Hepatocyte (in vitro differentiated cells): ENCODE measurements around the gene LAMA4. TPM values are rescaled to one million over a fixed set of nuclear protein-coding genes. Genes with fewer than 3 reads are reported as not detected.
"Not testable (repeated sequence)": the region's sequence is repeated elsewhere in the genome, so short reads cannot be mapped to it uniquely, and the experiment has no call there.

Source experiments
- DNase-seq: peaks from one replicate; pipeline ENCODE4 v3.0.0-alpha.2; 2016; ENCODE audit warnings: low spot score
- H2AFZ ChIP-seq: fragments of 200-600 bp; sonication (generic); 2 replicates; pipeline ENCODE4 v1.6.0; 2016; ENCODE audit warnings: antibody characterized with exemption, mild to moderate bottlenecking
- H3K27ac ChIP-seq: fragments of 200-600 bp; sonication (generic); 2 replicates; pipeline ENCODE4 v1.5.1; 2016; ENCODE audit warnings: mild to moderate bottlenecking
- H3K27me3 ChIP-seq: fragments of 200-600 bp; sonication (generic); 2 replicates; pipeline ENCODE4 v1.6.1; 2016
- H3K36me3 ChIP-seq: fragments of 200-600 bp; sonication (generic); replicated peaks from 2 replicates; pipeline ENCODE4 v1.5.1; 2016; ENCODE audit warnings: low read depth; ENCODE audit not compliant: insufficient read depth
- H3K4me1 ChIP-seq: fragments of 200-600 bp; sonication (generic); 2 replicates; pipeline ENCODE4 v1.5.1; 2016; ENCODE audit warnings: mild to moderate bottlenecking, moderate library complexity; ENCODE audit not compliant: insufficient read depth
- H3K4me2 ChIP-seq: fragments of 200-600 bp; sonication (generic); 2 replicates; pipeline ENCODE4 v1.6.0; 2016
- H3K4me3 ChIP-seq: fragments of 200-600 bp; sonication (generic); 2 replicates; pipeline ENCODE4 v1.5.1; 2016; ENCODE audit warnings: mild to moderate bottlenecking
- H3K79me2 ChIP-seq: fragments of 200-600 bp; sonication (generic); 2 replicates; pipeline ENCODE4 v1.6.0; 2017; ENCODE audit warnings: mild to moderate bottlenecking
- H3K9me2 ChIP-seq: fragments of 200-600 bp; sonication (generic); replicated peaks from 2 replicates; pipeline ENCODE4 v1.6.0; 2017; ENCODE audit warnings: mild to moderate bottlenecking; ENCODE audit not compliant: insufficient read depth
- H3K9me3 ChIP-seq: fragments of 200-600 bp; sonication (generic); 2 replicates; pipeline ENCODE4 v1.5.1; 2016; ENCODE audit warnings: low read depth, mild to moderate bottlenecking
- H4K20me1 ChIP-seq: fragments of 200-600 bp; sonication (generic); 2 replicates; pipeline ENCODE4 v1.6.0; 2016; ENCODE audit warnings: mild to moderate bottlenecking; ENCODE audit not compliant: insufficient read depth, poor library complexity, severe bottlenecking
- EZH2 ChIP-seq: fragments of 200-600 bp; sonication (generic); IDR thresholded peaks from 2 replicates; pipeline ENCODE4 v1.6.1; 2016; ENCODE audit warnings: antibody characterized with exemption, mild to moderate bottlenecking, borderline replicate concordance
- EZH2phosphoT487 ChIP-seq: fragments of 200-600 bp; sonication (generic); IDR thresholded peaks from one replicate; pipeline ENCODE4 v1.6.1; 2018; ENCODE audit warnings: antibody characterized with exemption, mild to moderate bottlenecking, low read depth, moderate library complexity; ENCODE audit not compliant: unreplicated experiment, severe bottlenecking
- WGBS: methylation state at CpG from one replicate; pipeline ENCODE4 v1.1.6; 2016; ENCODE audit warnings: low lambda C conversion rate; ENCODE audit errors: missing lambda C conversion rate; 5-methylcytosine and 5-hydroxymethylcytosine counted together
- polyA plus RNA-seq: library from polyadenylated mRNA; unstranded; fragments of >200 nt; fragmentation: Nextera tagmentation; extraction: Ambion mirVana; gene quantifications from 2 replicates; pipeline ENCODE4 v1.2.1, GENCODE V29; 2016
- total RNA-seq: library from RNA; depleted of rRNA; stranded (reverse); fragments of >200 nt; gene quantifications from 2 replicates; pipeline ENCODE4 v1.2.3, GENCODE V29; 2014
- TF ChIP-seq, protein P1 (sequence below): fragments of 200-600 bp; sonication (generic); IDR thresholded peaks from 2 replicates; pipeline ENCODE4 v1.5.1; 2016; ENCODE audit warnings: antibody characterized with exemption, mild to moderate bottlenecking; ENCODE audit not compliant: poor library complexity

The LAMA4 gene
- total and polyA plus RNA-seq, 2 experiments from 2014 or later: 14.1 to 18.9 TPM

DNA sequence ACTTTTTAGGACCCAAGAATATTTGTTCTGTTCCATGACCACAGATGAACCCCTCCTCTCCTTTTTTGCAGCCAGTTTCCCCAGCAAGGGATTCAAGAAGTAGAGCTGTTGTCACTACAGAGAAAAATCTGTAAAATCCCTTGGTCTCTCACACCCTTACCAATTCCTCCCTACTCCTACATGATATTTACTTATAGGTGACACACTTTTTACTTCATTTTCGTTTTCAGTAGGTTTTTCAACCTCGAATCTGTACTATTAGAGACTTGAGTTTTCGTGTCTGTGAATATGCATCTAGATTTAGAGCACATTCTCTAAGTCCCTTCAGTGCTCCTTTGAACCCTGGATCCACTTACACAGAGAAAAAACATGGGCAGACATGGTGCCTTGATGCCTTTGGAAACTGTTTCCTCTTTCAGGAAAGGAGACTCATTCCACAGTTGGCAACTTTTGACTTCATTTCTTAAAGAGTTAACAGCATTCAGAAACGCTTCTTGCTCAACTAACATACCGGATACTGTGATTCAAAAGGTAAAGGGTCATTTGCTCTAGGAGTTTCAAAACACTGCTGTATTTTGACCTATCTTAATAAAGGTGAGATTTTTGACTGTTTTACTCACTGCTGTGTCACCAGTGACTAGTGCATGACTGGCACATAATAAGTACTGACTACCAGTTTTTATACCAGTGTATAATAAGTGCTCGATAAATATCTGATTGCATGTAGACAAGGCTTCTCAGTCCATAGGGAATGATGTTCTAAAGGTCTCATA, 50.6 kb downstream of the LAMA4 start:
- no peaks in the 10 kb centered on the region for H4K20me1 ChIP-seq
- peak; percentile 14 for DNase-seq
- 70% methylated on average over 6 of the region's 6 CpGs for WGBS
- no peaks in the 10 kb centered on the region for H3K27me3 ChIP-seq
- TF ChIP-seq EZH2phosphoT487 (no peak), EZH2 (no peak)
- TF ChIP-seq, protein P1, sequence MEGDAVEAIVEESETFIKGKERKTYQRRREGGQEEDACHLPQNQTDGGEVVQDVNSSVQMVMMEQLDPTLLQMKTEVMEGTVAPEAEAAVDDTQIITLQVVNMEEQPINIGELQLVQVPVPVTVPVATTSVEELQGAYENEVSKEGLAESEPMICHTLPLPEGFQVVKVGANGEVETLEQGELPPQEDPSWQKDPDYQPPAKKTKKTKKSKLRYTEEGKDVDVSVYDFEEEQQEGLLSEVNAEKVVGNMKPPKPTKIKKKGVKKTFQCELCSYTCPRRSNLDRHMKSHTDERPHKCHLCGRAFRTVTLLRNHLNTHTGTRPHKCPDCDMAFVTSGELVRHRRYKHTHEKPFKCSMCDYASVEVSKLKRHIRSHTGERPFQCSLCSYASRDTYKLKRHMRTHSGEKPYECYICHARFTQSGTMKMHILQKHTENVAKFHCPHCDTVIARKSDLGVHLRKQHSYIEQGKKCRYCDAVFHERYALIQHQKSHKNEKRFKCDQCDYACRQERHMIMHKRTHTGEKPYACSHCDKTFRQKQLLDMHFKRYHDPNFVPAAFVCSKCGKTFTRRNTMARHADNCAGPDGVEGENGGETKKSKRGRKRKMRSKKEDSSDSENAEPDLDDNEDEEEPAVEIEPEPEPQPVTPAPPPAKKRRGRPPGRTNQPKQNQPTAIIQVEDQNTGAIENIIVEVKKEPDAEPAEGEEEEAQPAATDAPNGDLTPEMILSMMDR: no peak
- H3K4me1 ChIP-seq: peaks cover 8% of the 10 kb centered on the region
- H3K27ac ChIP-seq: peak overlapping the region; percentile 70
- H3K9me2 ChIP-seq: no peaks in the 10 kb centered on the region
- peak overlapping the region; percentile 27 for H3K4me2 ChIP-seq
- H3K4me3 ChIP-seq: no peak overlapping the region
- no peaks in the 10 kb centered on the region for H3K36me3 ChIP-seq
- H3K79me2 ChIP-seq: no peaks in the 10 kb centered on the region
- H2AFZ ChIP-seq: no peak overlapping the region
- no peaks in the 10 kb centered on the region for H3K9me3 ChIP-seq

DNA sequence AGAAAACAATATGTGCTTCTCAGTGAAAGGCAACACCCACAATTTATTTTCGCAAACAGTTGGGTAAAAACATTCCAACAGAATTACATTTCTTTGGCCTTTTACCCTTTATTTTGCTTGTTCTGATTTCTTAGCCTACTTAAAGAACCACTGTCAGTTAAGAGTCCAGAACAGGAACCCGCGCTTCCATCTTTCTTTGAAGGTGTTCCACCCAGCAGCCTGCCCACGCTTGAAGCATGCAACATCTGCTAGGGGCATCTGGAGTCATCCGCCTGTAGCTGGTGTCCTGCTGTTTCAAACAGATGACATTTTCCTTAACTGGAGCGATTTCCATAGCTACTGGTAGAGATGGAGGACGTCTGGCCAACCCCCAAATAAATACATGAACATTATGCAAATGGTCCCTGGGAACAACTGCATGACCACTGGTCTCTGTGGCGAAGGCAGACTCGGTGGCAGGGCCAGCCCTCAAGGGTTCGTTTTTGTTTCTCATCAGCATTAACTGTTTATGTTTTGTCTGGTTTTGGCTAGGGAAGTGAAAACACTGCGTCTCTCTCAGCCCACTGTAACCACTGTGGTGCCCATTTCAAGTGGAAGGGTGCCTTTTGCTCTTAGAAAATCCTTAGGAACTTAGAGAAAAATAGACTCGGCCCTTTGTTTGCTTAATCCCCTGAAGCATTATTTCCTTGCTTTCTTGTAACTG, 51.6 kb downstream of the LAMA4 start:
- Histone ChIP-seq H3K27ac (peak overlapping the region; percentile 70), H3K27me3 (no peaks in the 10 kb centered on the region)

DNA sequence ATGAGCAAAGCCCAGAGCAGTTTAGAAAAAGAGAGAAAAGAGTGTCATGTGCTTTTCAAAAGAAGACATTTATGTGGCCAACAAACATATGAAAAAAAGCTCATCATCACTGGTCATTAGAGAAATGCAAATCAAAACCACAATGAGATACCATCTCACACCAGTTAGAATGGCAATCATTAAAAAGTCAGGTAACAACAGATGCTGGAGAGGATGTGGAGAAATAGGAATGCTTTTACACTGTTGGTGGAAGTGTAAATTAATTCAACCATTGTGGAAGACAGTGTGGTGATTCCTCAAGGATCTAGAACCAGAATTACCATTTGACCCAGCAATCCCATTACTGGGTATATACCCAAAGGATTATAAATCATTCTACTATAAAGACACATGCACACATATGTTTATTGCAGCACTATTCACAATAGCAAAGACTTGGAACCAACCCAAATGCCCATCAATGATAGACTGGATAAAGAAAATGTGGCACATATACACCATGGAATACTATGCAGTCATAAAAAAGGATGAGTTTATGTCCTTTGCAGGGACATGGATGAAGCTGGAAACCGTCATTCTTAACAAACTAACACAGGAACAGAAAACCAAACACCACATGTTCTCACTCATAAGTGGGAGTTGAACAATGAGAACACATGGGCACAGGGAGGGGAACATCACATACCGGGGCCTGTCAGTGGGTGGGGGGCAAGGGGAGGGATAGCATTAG, 54.0 kb downstream of the LAMA4 start:
- not testable (repeated sequence) for H3K9me2 ChIP-seq, H2AFZ ChIP-seq, H3K36me3 ChIP-seq, DNase-seq, H3K79me2 ChIP-seq, H3K27me3 ChIP-seq, H4K20me1 ChIP-seq, H3K4me1 ChIP-seq, H3K4me3 ChIP-seq, H3K9me3 ChIP-seq, H3K4me2 ChIP-seq, H3K27ac ChIP-seq
- WGBS: 100% methylated on average over 2 of the region's 2 CpGs

More for the DNA sequence above, 51.6 kb downstream of the LAMA4 start:
- Histone ChIP-seq H3K4me2 (no peak overlapping the region), H3K4me1 (peaks cover 8% of the 10 kb centered on the region), H3K4me3 (no peak overlapping the region), H3K79me2 (no peaks in the 10 kb centered on the region), H3K9me2 (no peaks in the 10 kb centered on the region), H3K36me3 (no peaks in the 10 kb centered on the region), H4K20me1 (no peaks in the 10 kb centered on the region), H2AFZ (no peak overlapping the region), H3K9me3 (no peaks in the 10 kb centered on the region)
- 82% methylated on average over 12 of the region's 12 CpGs for WGBS
- TF ChIP-seq EZH2 (no peak), EZH2phosphoT487 (no peak)
- TF ChIP-seq, protein P1: no peak
- DNase-seq: no peak

DNA sequence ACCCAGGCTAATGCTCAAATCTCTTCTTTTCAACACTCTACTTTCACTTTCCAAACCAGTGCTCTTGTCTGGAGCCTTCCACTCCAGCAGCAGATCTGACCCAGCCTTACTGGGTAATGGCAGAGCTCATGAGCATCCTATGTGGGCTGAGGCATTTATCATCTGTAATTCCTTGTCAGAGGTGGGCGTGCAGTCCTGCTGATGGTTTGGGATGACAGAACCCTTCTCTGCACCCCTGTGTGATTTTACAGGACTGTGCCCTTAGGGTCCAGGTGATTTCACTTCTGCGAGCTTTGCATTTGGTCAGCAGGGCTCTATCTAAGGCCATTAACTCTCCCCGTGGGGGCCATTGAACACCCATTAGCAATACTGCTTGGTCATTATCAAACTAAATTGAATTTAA, 55.4 kb downstream of the LAMA4 start:
- H3K79me2 ChIP-seq: no peaks in the 10 kb centered on the region
- H3K27ac ChIP-seq: no peak overlapping the region
- WGBS: 60% methylated on average over 3 of the region's 3 CpGs
- no peaks in the 10 kb centered on the region for H3K9me3 ChIP-seq
- no peak overlapping the region for H2AFZ ChIP-seq
- H3K4me2 ChIP-seq: no peak overlapping the region
- TF ChIP-seq EZH2phosphoT487: no peak
- TF ChIP-seq, protein P1: no peak
- no peak for TF ChIP-seq EZH2
- H3K36me3 ChIP-seq: no peaks in the 10 kb centered on the region
- no peak for DNase-seq
- H3K4me1 ChIP-seq: peaks cover 8% of the 10 kb centered on the region
- no peaks in the 10 kb centered on the region for H3K9me2 ChIP-seq
- H3K27me3 ChIP-seq: no peaks in the 10 kb centered on the region
- no peaks in the 10 kb centered on the region for H4K20me1 ChIP-seq
- H3K4me3 ChIP-seq: no peak overlapping the region
